Measurements from ENCODE around the gene JADE2.

GRCh38 chr5:134614450-134615085 is 89.1 kb downstream of the JADE2 start:
- TF ChIP-seq EZH2 (IDR thresholded peaks at IDR 0.05; ENCODE audit: borderline replicate concordance) (no peak), CTCF (IDR thresholded peaks at IDR 0.05; ENCODE audit: poor library complexity) (no peak)
